Naive thymus-derived CD8-positive, alpha-beta T cell (primary cell): ENCODE data around the gene MICB. TPM values are rescaled to one million over a fixed set of nuclear protein-coding genes. Genes with fewer than 3 reads are reported as not detected.
"Not testable (repeated sequence)": the region's sequence is repeated elsewhere in the genome, so short reads cannot be mapped to it uniquely, and the experiment has no call there.

Source experiments
- ATAC-seq, 2 donors: fragments of 150-1000 bp; cut with Tn5 transposase in 1 of 2; sonication (Bioruptor Pico), chemical (Tn5 transposase) in 1 of 2; 1 replicate in 1 of 2; 2 replicates in 1 of 2; pipeline ENCODE4 v1.10.0; 2021; ENCODE audit warnings: mild to moderate bottlenecking in 2 of 2, moderate library complexity in 2 of 2
- POLR2A ChIA-PET: fragments of 350-600 bp; sonication (Branson Sonifier 250); formaldehyde crosslinking; loops from one replicate; lab custom pipeline; 2021; ENCODE audit warnings: antibody characterized with exemption; lab: Charles Lee
- DNase-seq, 10 donors: peaks; one replicate each; pipeline versions ENCODE4 v3.0.0 to v3.0.0-alpha.2; 2020 to 2022
- H3K27ac Mint-ChIP-seq, 10 donors: one replicate each; pipeline ENCODE4 v1.8.0; 2020 to 2022; ENCODE audit warnings: mild to moderate bottlenecking in 10 of 10, mixed read lengths in 10 of 10, moderate library complexity in 4 of 10, inconsistent platforms in 1 of 10
- H3K27me3 Mint-ChIP-seq, 5 donors: one replicate each; pipeline ENCODE4 v1.8.0; 2021 to 2022; ENCODE audit warnings: mixed read lengths in 5 of 5
- H3K36me3 Mint-ChIP-seq, 3 donors: one replicate each; pipeline ENCODE4 v1.8.0; 2020 to 2022; ENCODE audit warnings: mixed read lengths in 3 of 3, mild to moderate bottlenecking in 2 of 3, inconsistent platforms in 1 of 3
- H3K4me1 Mint-ChIP-seq, 4 donors: one replicate each; pipeline ENCODE4 v1.8.0; 2021 to 2022; ENCODE audit warnings: mixed read lengths in 4 of 4
- H3K4me3 Mint-ChIP-seq, 10 donors: one replicate each; pipeline ENCODE4 v1.8.0; 2020 to 2022; ENCODE audit warnings: mild to moderate bottlenecking in 10 of 10, mixed read lengths in 10 of 10, moderate library complexity in 6 of 10, inconsistent platforms in 1 of 10
- H3K9me3 Mint-ChIP-seq, 9 donors: one replicate each; pipeline ENCODE4 v1.8.0; 2020 to 2022; ENCODE audit warnings: mixed read lengths in 9 of 9, mild to moderate bottlenecking in 3 of 9, inconsistent platforms in 1 of 9, moderate library complexity in 1 of 9
- polyA plus RNA-seq, 3 donors: library from polyadenylated mRNA; unstranded; fragments of 300-500 nt; fragmentation: Illumina TruSeq; gene quantifications; one replicate each; pipeline ENCODE4 v1.2.3, GENCODE V29; 2021
- total RNA-seq, 8 experiments: library from RNA in 2 of 8; stranded (reverse) in 2 of 8; gene quantifications; one replicate each; pipeline ENCODE4 v1.2.3 and lab custom pipeline; 2021 to 2026

Gene MICB
- total and polyA plus RNA-seq, 5 experiments from 2014 or later = 3.3 to 13.8 (median 4.7) TPM

DNA sequence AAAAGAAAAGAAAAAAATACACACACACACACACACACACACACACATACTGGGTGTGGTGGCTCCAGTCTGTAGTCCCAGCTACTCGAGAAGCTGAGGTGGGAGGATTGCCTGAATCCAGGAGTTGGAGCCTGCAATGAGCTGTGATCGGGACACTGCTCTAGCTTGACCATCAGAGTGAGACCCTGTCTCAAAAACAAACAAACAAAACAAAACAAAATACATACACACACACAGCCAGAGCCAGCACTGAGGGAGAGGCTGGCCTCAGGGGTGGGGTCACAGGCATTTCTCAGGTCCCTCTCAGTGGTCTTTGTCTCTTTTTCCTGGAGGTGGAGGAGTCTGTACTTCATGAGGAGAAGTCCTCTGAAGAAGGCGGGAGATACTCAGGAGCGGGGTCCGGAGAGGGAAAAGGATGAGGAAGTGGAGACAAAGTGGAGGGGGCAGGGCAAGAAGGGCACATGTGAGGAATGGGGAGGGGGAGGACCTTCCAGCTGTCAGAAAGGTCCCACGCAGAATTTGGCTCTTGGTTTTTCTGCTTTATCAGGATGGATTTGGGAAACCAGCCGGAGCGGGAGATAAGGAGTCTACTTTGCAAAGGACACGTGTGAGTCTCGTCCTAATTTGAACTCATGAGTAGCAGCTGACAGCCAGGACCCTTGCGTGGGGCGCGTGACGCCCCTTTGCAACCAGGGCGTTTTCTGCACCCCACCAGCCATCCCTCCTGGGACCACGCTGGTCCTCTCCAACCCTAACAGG is 7.7 kb upstream of the MICB start:
- Mint-ChIP-seq H3K4me3 (peak overlapping the region in 1 of 10 donors; percentile 33), H3K36me3 (no peaks in the 10 kb centered on the region), H3K9me3 (no peaks in the 10 kb centered on the region), H3K27ac (peak overlapping the region in 5 of 10 donors; percentile 27 to 88 (median 50)), H3K27me3 (no peaks in the 10 kb centered on the region), H3K4me1 (peaks cover 9 to 28% (median 19%) of the 10 kb centered on the region in 4 donors)
- POLR2A ChIA-PET = no interaction called here
- DNase-seq = no peak
- ATAC-seq = no peak

GRCh38 chr6:31493550-31493874 is 4.4 kb upstream of the MICB start:
- H3K27me3 Mint-ChIP-seq, ATAC-seq, H3K36me3 Mint-ChIP-seq, DNase-seq, H3K9me3 Mint-ChIP-seq: not testable (repeated sequence)
- Mint-ChIP-seq H3K27ac (peak overlapping the region; percentile 41 to 96 (median 88)), H3K4me3 (peak overlapping the region; percentile 74 to 97 (median 81)), H3K4me1 (peaks cover 24 to 56% (median 46%) of the 10 kb centered on the region in 4 donors)
- POLR2A ChIA-PET = interaction anchor here (2.1 to 7.2 kb wide), 3 partner anchors 47 to 99 kb away, joined by 6 to 80 read pairs (median 20); partner anchors contain the start of genes DDX39B, LTB and NCR3

GRCh38 chr6:31493875-31494694 is 3.9 kb upstream of the MICB start:
- H3K4me1 Mint-ChIP-seq = peaks cover 28 to 62% (median 52%) of the 10 kb centered on the region in 4 donors
- ATAC-seq (peak; percentile 37 to 44), DNase-seq (peak; percentile 43 to 80 (median 70))
- peak overlapping the region; percentile 74 to 97 (median 81) for H3K4me3 Mint-ChIP-seq
- no peaks in the 10 kb centered on the region for H3K9me3 Mint-ChIP-seq
- H3K36me3 Mint-ChIP-seq = no peaks in the 10 kb centered on the region
- POLR2A ChIA-PET = interaction anchor here (0.6 to 7.2 kb wide), 16 partner anchors 34 to 1350 kb away, joined by 3 to 80 read pairs (median 3); partner anchors contain the start of genes BAG6, DDX39B, LTB and MCCD1
- H3K27ac Mint-ChIP-seq = peak overlapping the region; percentile 41 to 96 (median 88)
- no peaks in the 10 kb centered on the region for H3K27me3 Mint-ChIP-seq

DNA sequence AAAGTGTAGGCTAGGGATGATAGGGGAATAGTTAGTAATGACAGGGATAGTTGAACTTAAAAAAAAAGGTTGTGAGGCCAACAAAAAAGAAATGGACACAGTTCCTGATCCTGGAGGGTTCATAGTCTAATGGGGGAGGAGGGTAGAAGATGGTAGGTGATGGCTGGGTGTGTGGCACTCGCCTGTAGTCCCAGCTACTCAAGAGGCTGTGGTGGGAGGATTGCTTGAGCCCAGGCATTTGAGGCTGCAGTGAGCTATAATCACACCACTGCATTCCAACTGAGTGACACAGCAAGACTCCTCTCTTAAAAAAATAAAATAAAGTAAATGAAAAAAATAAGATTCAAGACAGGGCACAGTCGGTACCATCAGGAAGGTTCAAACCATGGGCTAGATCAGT is 2.4 kb upstream of the MICB start:
- peak overlapping the region; percentile 41 to 96 (median 88) for H3K27ac Mint-ChIP-seq
- no peaks in the 10 kb centered on the region for H3K9me3 Mint-ChIP-seq
- ATAC-seq (no peak), DNase-seq (no peak)
- no peaks in the 10 kb centered on the region for H3K27me3 Mint-ChIP-seq
- H3K4me1 Mint-ChIP-seq = peaks cover 35 to 67% (median 62%) of the 10 kb centered on the region in 4 donors
- POLR2A ChIA-PET = interaction anchor here (0.6 to 7.2 kb wide), 12 partner anchors 33 to 1349 kb away, joined by 3 to 80 read pairs (median 4); partner anchors contain the start of genes BAG6, DDX39B, LTB and MCCD1
- no peaks in the 10 kb centered on the region for H3K36me3 Mint-ChIP-seq
- H3K4me3 Mint-ChIP-seq = peak overlapping the region; percentile 74 to 97 (median 81)

GRCh38 chr6:31496826-31497225 is 1.1 kb upstream of the MICB start:
- not testable (repeated sequence) for H3K27me3 Mint-ChIP-seq, ATAC-seq, DNase-seq, H3K9me3 Mint-ChIP-seq, H3K36me3 Mint-ChIP-seq
- Mint-ChIP-seq H3K4me3 (peak overlapping the region; percentile 76 to 99 (median 93)), H3K4me1 (peaks cover 37 to 77% (median 71%) of the 10 kb centered on the region in 4 donors), H3K27ac (peak overlapping the region; percentile 20 to 97 (median 91))
- POLR2A ChIA-PET = interaction anchor here (1.0 to 7.2 kb wide), 6 partner anchors 44 to 725 kb away, joined by 3 to 80 read pairs (median 4); partner anchors contain the start of genes DDX39B, LTB, NCR3 and PRRC2A

DNA sequence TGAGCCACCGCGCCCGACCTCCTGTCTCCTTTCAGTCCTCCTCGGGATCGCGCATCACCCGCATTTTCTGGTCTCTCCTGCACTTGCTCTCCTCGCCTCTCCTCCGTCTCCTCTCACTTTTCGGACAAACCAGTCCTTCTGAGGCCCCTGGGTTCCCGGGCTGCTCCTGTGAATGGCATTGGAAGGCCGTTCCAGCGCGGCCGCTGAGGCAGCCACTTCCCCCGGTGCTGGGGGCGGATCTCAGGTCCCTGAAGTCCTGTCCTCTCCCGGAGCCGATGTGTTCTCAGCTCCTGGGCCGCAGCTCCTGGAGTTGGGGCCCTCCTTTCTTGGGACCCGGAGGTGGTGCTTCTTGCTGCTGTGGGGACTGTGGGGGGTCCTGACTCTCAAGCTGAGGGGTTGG is 803 bp downstream of the MICB start:
- Mint-ChIP-seq H3K4me3 (peak overlapping the region; percentile 76 to 99 (median 92)), H3K27ac (peak overlapping the region in 9 of 10 donors; percentile 24 to 87 (median 74)), H3K27me3 (no peaks in the 10 kb centered on the region), H3K4me1 (peaks cover 41 to 76% (median 72%) of the 10 kb centered on the region in 4 donors), H3K9me3 (no peaks in the 10 kb centered on the region), H3K36me3 (no peaks in the 10 kb centered on the region)
- ATAC-seq = no peak
- no peak for DNase-seq
- POLR2A ChIA-PET = interaction anchor here (0.6 to 7.2 kb wide), 5 partner anchors 19 to 239 kb away, joined by 4 to 80 read pairs (median 6); partner anchors contain the start of genes C6orf47 and DDX39B

- H3K36me3 Mint-ChIP-seq, H3K27me3 Mint-ChIP-seq, ATAC-seq, POLR2A ChIA-PET, DNase-seq, H3K9me3 Mint-ChIP-seq: not testable (repeated sequence)
- H3K27ac Mint-ChIP-seq = peak overlapping the region in 3 of 10 donors; percentile 27 to 82 (median 78)
- H3K4me1 Mint-ChIP-seq = peaks cover 41 to 74% (median 72%) of the 10 kb centered on the region in 4 donors
- H3K4me3 Mint-ChIP-seq = peak overlapping the region in 9 of 10 donors; percentile 76 to 99 (median 92)
Measured at GRCh38 chr6:31499648-31500047, 1.7 kb downstream of the MICB start.

DNA sequence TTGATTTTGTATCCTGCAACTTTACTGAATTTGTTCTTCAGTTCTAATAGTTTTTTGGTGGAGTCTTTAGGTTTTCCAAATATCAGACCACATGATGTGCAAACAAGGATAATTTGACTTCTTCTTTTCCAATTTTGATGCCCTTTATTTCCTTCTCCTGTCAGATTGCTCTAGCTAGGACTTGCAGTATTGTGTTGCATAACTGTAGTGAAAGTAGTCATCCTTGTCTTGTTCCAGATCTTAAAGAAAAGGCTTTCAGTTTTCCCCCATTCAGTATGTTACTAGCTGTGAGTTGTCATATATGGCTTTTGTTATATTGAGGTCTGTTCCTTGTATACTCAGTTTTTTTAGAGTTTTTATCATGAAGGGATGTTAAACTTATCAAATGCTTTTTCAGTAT is 4.6 kb downstream of the MICB start:
- Mint-ChIP-seq H3K36me3 (peaks cover 0 to 21% (median 7%) of the 10 kb centered on the region in 3 donors), H3K27me3 (no peaks in the 10 kb centered on the region), H3K9me3 (no peaks in the 10 kb centered on the region), H3K27ac (peak overlapping the region in 2 of 10 donors; percentile 40 to 63), H3K4me1 (peaks cover 32 to 56% (median 52%) of the 10 kb centered on the region in 4 donors), H3K4me3 (no peak overlapping the region)
- no peak for ATAC-seq
- DNase-seq = no peak
- POLR2A ChIA-PET = no interaction called here

DNA sequence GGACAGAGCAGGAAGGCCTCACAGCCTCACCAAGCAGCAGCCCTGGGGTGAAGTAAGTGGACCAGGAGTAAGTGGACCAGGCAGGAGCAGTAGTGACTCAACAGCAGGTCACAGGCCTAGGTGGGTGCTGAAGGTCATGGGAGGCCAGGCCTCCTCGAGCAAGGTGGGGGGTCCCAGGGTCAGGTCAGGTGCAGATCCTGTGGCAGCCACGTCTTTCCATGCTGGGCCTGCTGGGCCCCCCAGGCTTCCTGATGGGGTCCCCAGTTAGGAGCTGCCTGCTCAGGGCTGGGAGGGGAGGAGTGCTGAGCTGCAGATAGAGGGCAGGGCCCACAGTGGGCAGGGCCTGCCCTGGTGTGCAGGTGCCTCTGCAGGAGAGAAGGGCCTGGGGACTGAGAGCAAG is 11.1 kb downstream of the MICB start:
- DNase-seq, H3K4me1 Mint-ChIP-seq, H3K27me3 Mint-ChIP-seq, H3K9me3 Mint-ChIP-seq, POLR2A ChIA-PET, H3K4me3 Mint-ChIP-seq, ATAC-seq: not testable (repeated sequence)
- peak overlapping the region in 3 of 10 donors; percentile 29 to 88 (median 62) for H3K27ac Mint-ChIP-seq
- peaks cover 0 to 49% (median 9%) of the 10 kb centered on the region in 3 donors for H3K36me3 Mint-ChIP-seq

DNA sequence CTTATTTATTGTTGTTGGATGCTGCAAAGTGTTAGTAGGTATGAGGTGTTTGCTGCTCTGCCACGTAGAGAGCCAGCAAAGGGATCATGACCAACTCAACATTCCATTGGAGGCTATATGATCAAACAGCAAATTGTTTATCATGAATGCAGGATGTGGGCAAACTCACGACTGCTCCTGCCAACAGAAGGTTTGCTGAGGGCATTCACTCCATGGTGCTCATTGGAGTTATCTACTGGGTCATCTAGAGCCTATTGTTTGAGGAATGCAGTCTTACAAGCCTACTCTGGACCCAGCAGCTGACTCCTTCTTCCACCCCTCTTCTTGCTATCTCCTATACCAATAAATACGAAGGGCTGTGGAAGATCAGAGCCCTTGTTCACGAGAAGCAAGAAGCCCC is 12.1 kb downstream of the MICB start:
- Mint-ChIP-seq H3K9me3 (no peaks in the 10 kb centered on the region), H3K27ac (peak overlapping the region in 1 of 10 donors; percentile 48), H3K4me1 (peaks cover 1 to 7% (median 6%) of the 10 kb centered on the region in 4 donors), H3K4me3 (no peak overlapping the region), H3K27me3 (peaks cover 0 to under 1% (median 0%) of the 10 kb centered on the region in 5 donors), H3K36me3 (peaks cover 0 to 49% (median 9%) of the 10 kb centered on the region in 3 donors)
- DNase-seq (no peak), ATAC-seq (no peak)
- POLR2A ChIA-PET = no interaction called here

- no peak for ATAC-seq
- DNase-seq = no peak
- peaks cover 0 to 10% (median 2%) of the 10 kb centered on the region in 5 donors for H3K27me3 Mint-ChIP-seq
- POLR2A ChIA-PET = interaction anchor here (0.7 kb wide), 1 partner anchor 34 kb away, joined by 3 read pairs; the partner anchor contains the start of gene NFKBIL1
- peaks cover 0 to 20% (median 3%) of the 10 kb centered on the region in 3 donors for H3K36me3 Mint-ChIP-seq
- no peaks in the 10 kb centered on the region for H3K4me1 Mint-ChIP-seq
- peak overlapping the region in 1 of 10 donors; percentile 40 for H3K27ac Mint-ChIP-seq
- no peaks in the 10 kb centered on the region for H3K9me3 Mint-ChIP-seq
- H3K4me3 Mint-ChIP-seq = no peak overlapping the region
Measured at GRCh38 chr6:31513456-31514165, 15.7 kb downstream of the MICB start.
